NCI-H1048 (cell line): Measurements from ENCODE around the gene MAMSTR.

Source experiments
- DNase-seq: peaks from one replicate; lab custom pipeline; 2025; lab: John Stamatoyannopoulos, UW

The MAMSTR gene

DNA sequence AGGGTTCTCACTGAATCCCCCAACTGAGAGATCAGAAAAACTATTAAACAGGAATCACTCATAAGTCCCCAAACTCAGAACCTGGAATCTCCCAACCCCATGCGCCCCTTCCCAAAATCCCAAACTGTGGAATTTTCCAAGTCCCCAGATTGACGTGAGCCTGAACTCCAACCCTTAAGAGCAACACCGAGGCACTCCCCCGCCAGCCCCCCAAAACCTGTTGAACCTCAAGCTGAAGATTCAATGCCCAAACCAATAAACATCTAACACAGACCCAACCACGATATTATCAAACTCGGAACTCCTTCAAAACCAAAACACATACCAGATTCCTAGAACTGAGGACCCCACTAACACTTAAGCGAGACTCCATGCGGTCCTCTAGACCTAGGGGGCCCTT, 26.6 kb upstream of the MAMSTR start:
- no peak for DNase-seq

DNA sequence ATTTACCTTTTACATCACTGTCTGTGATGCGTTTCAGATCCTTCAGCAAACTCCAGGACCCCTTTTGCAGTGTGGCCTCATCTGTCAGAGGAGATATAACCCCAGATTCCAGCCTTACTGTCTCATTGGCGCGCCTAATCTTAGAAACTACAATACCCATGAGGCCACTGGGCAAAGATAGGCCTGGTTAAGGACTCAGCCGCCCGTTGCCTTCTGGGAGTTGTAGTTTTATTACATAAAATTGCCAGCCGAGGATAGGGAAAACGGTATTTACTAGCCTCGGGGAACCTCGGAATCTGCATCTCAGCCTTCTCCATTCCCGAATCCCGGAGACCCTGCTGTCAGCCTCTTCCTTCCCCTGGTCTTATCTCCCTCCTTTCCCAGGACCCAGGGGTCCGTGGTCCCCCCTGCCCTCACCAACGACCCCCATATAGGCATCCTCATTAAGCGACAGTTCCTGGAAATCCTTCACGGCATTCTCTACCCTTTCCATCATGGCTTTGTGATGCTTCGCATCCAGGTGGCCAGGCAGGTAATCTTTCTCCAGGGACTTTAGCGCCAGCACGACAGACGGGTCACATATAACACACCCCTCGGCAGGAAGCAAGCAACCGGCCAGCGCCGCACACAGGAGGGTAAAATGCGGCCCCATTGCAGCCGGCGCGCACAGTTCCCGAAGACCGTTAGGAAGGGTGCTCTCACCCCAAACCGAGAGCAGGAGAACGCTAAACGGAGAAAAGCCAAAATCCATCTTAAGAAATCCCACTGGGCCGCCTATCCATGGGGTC, 25.9 kb upstream of the MAMSTR start:
- no peak for DNase-seq

DNA sequence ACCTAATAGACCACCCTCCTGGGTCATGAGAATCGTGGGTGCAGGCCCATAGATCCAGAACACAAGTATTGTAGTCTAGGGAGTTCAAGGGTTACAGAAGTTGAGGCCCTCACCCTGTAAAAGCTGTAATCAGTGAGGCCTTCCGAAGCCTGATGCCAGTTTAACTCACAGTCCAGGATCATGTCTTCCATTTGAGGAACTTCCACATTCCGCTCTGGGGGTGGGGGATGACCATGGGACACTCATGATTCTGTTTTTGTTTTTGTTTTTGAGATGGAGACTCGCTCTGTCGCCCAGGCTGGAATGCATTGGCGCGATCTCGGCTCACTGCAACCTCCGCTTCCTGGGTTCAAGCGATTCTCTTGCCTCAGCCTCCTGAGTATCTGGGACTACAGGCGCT, 22.6 kb upstream of the MAMSTR start:
- DNase-seq, result no peak

GRCh38 chr19:48741129-48741999, 21.8 kb upstream of the MAMSTR start:
- DNase-seq, result no peak

GRCh38 chr19:48740164-48740972, 20.8 kb upstream of the MAMSTR start, which contains the start of gene RASIP1:
Gene RASIP1, minus strand, starts transcription at chr19:48740610. Its CDS starts 328 bp downstream, at chr19:48740282.
- no peak for DNase-seq

DNA sequence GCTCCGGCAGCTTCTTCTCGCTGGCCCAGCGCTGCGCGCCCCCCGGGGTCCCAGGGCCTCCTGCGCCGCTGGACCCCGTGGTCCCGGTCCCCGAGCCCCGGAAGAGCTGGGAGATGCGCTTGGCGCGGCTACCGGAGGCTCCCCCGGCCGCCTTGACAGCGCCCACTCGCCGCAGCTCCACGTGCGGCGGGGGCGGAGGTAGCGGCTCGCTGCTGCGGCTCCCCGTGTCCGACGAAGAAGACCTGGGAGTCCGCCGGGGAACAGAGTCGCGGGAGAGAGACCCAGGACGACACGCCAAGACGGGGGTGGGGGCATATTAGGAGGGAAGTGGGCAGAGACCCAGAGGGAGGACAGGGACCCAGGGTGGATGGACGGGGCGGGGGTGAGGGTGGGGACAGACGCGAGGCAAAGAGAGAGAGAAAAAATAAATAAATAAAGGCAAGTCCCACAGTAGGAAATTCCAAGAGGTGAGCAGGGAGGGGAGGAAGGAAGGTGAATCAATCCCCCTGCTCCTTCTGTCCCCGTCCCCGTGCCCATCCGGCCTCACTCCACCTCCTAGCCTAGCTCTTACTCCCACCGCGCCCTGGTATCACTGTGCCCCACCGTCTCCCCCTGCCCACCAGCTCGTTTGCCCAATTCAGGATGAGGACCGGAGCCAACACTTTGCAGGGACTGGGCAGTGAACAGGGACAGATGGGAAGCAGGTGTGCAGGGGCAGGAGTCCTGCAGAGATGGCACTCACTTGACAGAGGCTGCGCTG, 20.1 kb upstream of the MAMSTR start:
- DNase-seq, result no peak

- DNase-seq, result peak; percentile 87
Observed at GRCh38 chr19:48738557-48739403, 19.3 kb upstream of the MAMSTR start.

GRCh38 chr19:48737360-48737998, 18.0 kb upstream of the MAMSTR start:
- DNase-seq, result no peak

DNA sequence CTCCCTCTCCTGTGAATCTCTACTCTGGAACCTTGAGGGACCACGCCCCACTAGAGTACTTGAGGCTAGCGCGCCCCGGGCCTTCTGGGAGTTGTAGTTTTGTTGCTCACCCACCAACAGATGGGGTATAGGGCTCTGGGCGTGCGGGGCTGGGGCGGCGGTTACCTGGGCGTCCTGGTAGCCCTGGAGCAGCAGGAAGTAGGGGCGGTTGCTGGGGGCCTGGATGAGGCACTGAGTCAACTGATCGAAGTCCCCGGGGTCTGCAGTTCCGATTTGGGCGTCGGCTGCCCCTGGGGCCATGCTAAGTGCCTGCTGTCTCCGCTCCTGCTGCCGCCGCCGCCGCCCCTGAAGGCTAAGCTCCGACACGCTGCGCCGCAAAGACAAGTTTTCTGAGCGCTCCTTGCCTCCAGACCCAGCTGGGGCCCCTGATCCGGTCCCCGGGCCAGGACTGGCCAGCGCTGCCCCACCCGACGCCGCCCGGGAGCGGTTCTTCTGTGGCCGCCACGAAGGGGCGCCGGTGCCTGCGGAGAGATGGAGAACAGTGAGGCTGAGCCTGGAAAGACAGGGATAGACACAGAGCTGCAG, 15.6 kb upstream of the MAMSTR start:
- DNase-seq, result no peak

- no peak for DNase-seq
Observed at GRCh38 chr19:48734625-48735024, 15.1 kb upstream of the MAMSTR start.

GRCh38 chr19:48731452-48731851, 11.9 kb upstream of the MAMSTR start:
- no peak for DNase-seq

DNA sequence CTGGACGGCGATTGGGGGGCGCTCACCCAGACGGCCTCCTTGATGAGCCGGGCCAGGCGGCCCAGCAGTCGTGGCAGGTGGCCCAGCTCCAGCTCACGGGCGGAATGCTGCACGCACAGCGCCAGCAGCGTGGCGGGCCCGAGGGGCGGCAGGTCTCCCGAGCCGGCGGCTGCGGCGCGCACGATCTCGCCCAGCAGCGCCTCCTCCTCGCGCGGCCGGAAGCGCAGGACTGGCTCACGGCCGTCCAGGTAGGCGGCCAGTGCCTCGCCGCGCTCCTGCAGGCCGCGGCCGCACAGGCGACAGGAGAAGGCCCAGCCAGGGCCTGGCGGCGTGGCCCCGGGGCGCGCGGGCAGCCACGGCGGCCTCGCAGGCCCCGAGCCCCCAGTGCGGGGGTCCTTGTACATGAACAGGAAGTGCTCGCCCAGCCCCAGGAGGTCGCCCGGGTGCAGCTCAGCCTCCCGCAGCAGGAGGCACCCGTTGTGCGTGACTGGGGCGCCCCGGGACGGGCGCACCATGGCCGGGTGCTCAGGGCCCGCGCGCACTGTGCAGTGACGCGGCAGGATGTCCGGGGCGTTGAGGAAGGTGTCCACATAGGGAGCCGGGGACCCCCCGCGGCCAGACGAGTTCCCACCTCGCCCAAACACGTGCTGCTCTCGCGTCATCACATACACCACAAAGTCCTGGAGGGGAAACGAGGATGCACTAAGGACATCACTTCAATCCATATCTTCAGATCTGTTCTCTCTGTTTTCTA, 9.6 kb upstream of the MAMSTR start:
- DNase-seq, result no peak

- DNase-seq, result no peak
Observed at GRCh38 chr19:48726556-48726955, 7.0 kb upstream of the MAMSTR start.

GRCh38 chr19:48724796-48725753, 5.5 kb upstream of the MAMSTR start:
- DNase-seq, result no peak

GRCh38 chr19:48722196-48722708, 2.7 kb upstream of the MAMSTR start:
- no peak for DNase-seq

GRCh38 chr19:48720613-48721296, 1.2 kb upstream of the MAMSTR start:
- DNase-seq, result peak; percentile 78

- DNase-seq, result no peak
Observed at GRCh38 chr19:48720251-48720612, 707 bp upstream of the MAMSTR start.
